Chondrocyte (in vitro differentiated cells): ENCODE measurements around the gene TMEM120B. TPM values are rescaled to one million over a fixed set of nuclear protein-coding genes. Genes with fewer than 3 reads are reported as not detected.

Source experiments
- DNase-seq: peaks from one replicate; pipeline ENCODE4 v3.0.0; 2021; ENCODE audit warnings: mixed read lengths, low spot score
- H3K27ac Mint-ChIP-seq: one replicate; pipeline ENCODE4 v1.8.0; 2021; ENCODE audit warnings: mild to moderate bottlenecking, moderate library complexity, mixed read lengths; ENCODE audit not compliant: unreplicated experiment
- H3K27me3 Mint-ChIP-seq: 2 replicates; pipeline ENCODE4 v1.8.0; 2021; ENCODE audit warnings: low read depth, mixed read lengths
- H3K36me3 Mint-ChIP-seq: 2 replicates; pipeline ENCODE4 v1.8.0; 2021; ENCODE audit warnings: low read depth, mixed read lengths
- H3K4me1 Mint-ChIP-seq: 2 replicates; pipeline ENCODE4 v1.8.0; 2021; ENCODE audit warnings: low read depth, mild to moderate bottlenecking, mixed read lengths
- H3K4me3 Mint-ChIP-seq: one replicate; pipeline ENCODE4 v1.8.0; 2021; ENCODE audit warnings: mild to moderate bottlenecking, moderate library complexity, mixed read lengths; ENCODE audit not compliant: unreplicated experiment
- H3K9me3 Mint-ChIP-seq: 2 replicates; pipeline ENCODE4 v1.8.0; 2021; ENCODE audit warnings: low read depth, mixed read lengths
- total RNA-seq: library from RNA; stranded (reverse); gene quantifications from 3 replicates; pipeline ENCODE4 v1.2.1, GENCODE V29; 2021
- TF ChIP-seq, protein P1 (sequence below): fragments of 200-600 bp; sonication (generic); IDR thresholded peaks from 2 replicates; pipeline ENCODE4 v1.5.0; 2021; ENCODE audit warnings: antibody characterized with exemption, mild to moderate bottlenecking, moderate library complexity

Gene TMEM120B
- total RNA-seq, 1 donor from 2014 or later = 15.3 TPM

GRCh38 chr12:121780429-121780828 is 67.9 kb downstream of the TMEM120B start:
- no peak overlapping the region for H3K4me3 Mint-ChIP-seq
- no peaks in the 10 kb centered on the region for H3K27me3 Mint-ChIP-seq
- no peaks in the 10 kb centered on the region for H3K9me3 Mint-ChIP-seq
- H3K4me1 Mint-ChIP-seq = peaks cover 26% of the 10 kb centered on the region
- TF ChIP-seq, protein P1, sequence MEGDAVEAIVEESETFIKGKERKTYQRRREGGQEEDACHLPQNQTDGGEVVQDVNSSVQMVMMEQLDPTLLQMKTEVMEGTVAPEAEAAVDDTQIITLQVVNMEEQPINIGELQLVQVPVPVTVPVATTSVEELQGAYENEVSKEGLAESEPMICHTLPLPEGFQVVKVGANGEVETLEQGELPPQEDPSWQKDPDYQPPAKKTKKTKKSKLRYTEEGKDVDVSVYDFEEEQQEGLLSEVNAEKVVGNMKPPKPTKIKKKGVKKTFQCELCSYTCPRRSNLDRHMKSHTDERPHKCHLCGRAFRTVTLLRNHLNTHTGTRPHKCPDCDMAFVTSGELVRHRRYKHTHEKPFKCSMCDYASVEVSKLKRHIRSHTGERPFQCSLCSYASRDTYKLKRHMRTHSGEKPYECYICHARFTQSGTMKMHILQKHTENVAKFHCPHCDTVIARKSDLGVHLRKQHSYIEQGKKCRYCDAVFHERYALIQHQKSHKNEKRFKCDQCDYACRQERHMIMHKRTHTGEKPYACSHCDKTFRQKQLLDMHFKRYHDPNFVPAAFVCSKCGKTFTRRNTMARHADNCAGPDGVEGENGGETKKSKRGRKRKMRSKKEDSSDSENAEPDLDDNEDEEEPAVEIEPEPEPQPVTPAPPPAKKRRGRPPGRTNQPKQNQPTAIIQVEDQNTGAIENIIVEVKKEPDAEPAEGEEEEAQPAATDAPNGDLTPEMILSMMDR = no peak
- H3K36me3 Mint-ChIP-seq = peaks cover 1% of the 10 kb centered on the region
- H3K27ac Mint-ChIP-seq = no peak overlapping the region
- DNase-seq = no peak

DNA sequence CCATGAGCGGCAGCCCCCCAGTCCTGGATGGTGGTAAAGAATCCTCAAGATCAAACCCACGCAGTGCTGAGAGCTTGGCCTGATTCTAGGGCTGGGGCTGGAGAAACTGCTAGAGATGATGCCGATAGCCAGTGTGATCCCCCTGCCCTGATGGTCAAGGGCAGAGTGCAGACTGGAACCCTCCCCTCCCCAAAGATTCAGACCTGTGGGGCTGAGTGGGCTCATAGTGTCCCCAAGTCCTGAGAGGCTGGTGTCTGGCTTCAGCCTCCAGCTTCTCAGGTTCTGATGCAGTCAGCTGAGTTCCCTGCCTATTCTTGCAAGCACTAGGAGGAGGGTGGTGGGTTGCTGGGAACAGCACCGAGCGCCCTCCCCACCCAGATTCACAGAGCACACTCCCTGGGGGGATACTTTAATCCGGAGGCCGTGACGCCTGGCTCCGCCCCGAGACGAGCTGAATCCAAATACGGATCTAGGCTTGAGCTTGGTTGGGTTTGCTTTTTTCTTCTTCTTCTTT is 69.0 kb downstream of the TMEM120B start:
- DNase-seq = no peak
- Mint-ChIP-seq H3K4me3 (peak overlapping the region; percentile 31), H3K27ac (peak overlapping the region; percentile 94), H3K4me1 (peaks cover 28% of the 10 kb centered on the region), H3K36me3 (peaks cover 1% of the 10 kb centered on the region), H3K27me3 (no peaks in the 10 kb centered on the region), H3K9me3 (no peaks in the 10 kb centered on the region)
- TF ChIP-seq, protein P1 = no peak

- H3K27me3 Mint-ChIP-seq = no peaks in the 10 kb centered on the region
- DNase-seq = no peak
- peaks cover 29% of the 10 kb centered on the region for H3K4me1 Mint-ChIP-seq
- no peaks in the 10 kb centered on the region for H3K9me3 Mint-ChIP-seq
- H3K27ac Mint-ChIP-seq = peak overlapping the region; percentile 94
- H3K4me3 Mint-ChIP-seq = peak overlapping the region; percentile 31
- peaks cover 1% of the 10 kb centered on the region for H3K36me3 Mint-ChIP-seq
- TF ChIP-seq, protein P1 = no peak
Measured at GRCh38 chr12:121781998-121782979, 69.7 kb downstream of the TMEM120B start.

DNA sequence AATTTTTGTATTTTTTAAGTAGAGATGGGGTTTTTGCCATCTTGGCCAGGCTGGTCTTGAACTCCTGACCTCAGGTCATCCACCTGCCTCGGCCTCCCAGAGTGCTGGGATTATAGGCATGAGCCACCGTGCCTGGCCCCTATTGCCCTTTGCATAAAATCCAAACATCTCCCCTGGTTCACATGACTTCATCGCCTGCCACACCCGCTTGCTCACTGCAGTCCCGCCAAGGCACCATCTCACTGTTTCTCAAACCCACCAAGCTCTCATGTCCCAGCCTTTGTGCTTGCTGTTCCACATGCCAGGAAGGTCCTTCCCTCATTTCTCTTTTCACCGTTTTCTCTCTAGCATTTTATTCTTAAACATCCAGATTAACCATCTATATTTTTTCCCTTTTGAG is 71.2 kb downstream of the TMEM120B start:
- H3K36me3 Mint-ChIP-seq = peaks cover 1% of the 10 kb centered on the region
- H3K9me3 Mint-ChIP-seq = no peaks in the 10 kb centered on the region
- no peak overlapping the region for H3K27ac Mint-ChIP-seq
- no peaks in the 10 kb centered on the region for H3K27me3 Mint-ChIP-seq
- DNase-seq = no peak
- peaks cover 29% of the 10 kb centered on the region for H3K4me1 Mint-ChIP-seq
- no peak overlapping the region for H3K4me3 Mint-ChIP-seq
- TF ChIP-seq, protein P1 = no peak

DNA sequence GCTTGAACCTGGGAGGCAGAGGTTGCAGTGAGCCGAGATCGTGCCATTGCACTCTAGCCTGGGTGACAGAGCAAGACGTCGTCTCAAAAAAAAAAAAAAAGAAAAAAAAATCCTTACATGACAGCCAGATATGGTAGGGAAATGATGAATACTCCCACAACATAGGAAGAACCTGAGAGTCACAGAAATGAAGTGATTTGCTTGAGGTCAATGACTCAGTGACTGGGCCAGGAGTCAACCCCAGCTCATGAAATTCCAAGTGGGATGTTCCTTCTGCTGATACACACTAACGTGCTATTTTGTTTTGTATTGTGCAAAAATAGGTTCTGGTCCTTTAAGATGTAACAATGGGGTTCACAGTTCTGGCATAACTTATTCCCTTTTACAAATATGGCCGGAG is 71.9 kb downstream of the TMEM120B start:
- no peak for DNase-seq
- Mint-ChIP-seq H3K4me3 (no peak overlapping the region), H3K4me1 (peaks cover 29% of the 10 kb centered on the region), H3K27me3 (no peaks in the 10 kb centered on the region), H3K27ac (no peak overlapping the region), H3K36me3 (peaks cover 1% of the 10 kb centered on the region), H3K9me3 (no peaks in the 10 kb centered on the region)
- TF ChIP-seq, protein P1 = no peak
